NCI-H460 (cell line): ENCODE measurements around the gene FSD1L. TPM values are rescaled to one million over a fixed set of nuclear protein-coding genes. Genes with fewer than 3 reads are reported as not detected.
"Not testable (repeated sequence)": the region's sequence is repeated elsewhere in the genome, so short reads cannot be mapped to it uniquely, and the experiment has no call there.

Source experiments
- DNase-seq: peaks from one replicate; pipeline ENCODE4 v3.0.0-alpha.2; 2016; ENCODE audit warnings: low read depth; ENCODE audit errors: extremely low read depth
- total RNA-seq: library from RNA; depleted of rRNA; stranded (reverse); fragments of >200 nt; shearing (Covaris generic); gene quantifications from 2 replicates; pipeline ENCODE4 v1.2.3, GENCODE V29; 2014

The FSD1L gene
- total RNA-seq, 1 experiment from 2014 or later, result 6.2 TPM

- no peak for DNase-seq
These were observed 32.0 kb downstream of the FSD1L start for GRCh38 chr9:105479846-105480245.

GRCh38 chr9:105483618-105484017 lies 35.8 kb downstream of the FSD1L start:
- no peak for DNase-seq

GRCh38 chr9:105484226-105484625 lies 36.4 kb downstream of the FSD1L start:
- DNase-seq, result no peak

GRCh38 chr9:105485131-105485530 lies 37.3 kb downstream of the FSD1L start:
- DNase-seq, result no peak

- no peak for DNase-seq
These were observed 49.0 kb downstream of the FSD1L start for GRCh38 chr9:105496826-105497225.

GRCh38 chr9:105497704-105498103 lies 49.9 kb downstream of the FSD1L start:
- no peak for DNase-seq

GRCh38 chr9:105500108-105500766 lies 52.4 kb downstream of the FSD1L start:
- DNase-seq, result no peak

- DNase-seq, result no peak
These were observed 53.6 kb downstream of the FSD1L start for GRCh38 chr9:105501414-105501813.

GRCh38 chr9:105502276-105502675 lies 54.4 kb downstream of the FSD1L start:
- DNase-seq, result no peak

- peak; percentile 19 for DNase-seq
These were observed 56.0 kb downstream of the FSD1L start for GRCh38 chr9:105503881-105504280.

- no peak for DNase-seq
These were observed 59.4 kb downstream of the FSD1L start for GRCh38 chr9:105507096-105507790.

GRCh38 chr9:105508530-105508929 lies 60.7 kb downstream of the FSD1L start:
- no peak for DNase-seq

GRCh38 chr9:105510024-105510423 lies 62.2 kb downstream of the FSD1L start:
- no peak for DNase-seq

- DNase-seq, result no peak
These were observed 63.6 kb downstream of the FSD1L start for GRCh38 chr9:105511446-105511845.

- no peak for DNase-seq
These were observed 68.1 kb downstream of the FSD1L start for GRCh38 chr9:105515811-105516413.

GRCh38 chr9:105519710-105520369 lies 72.0 kb downstream of the FSD1L start:
- not testable (repeated sequence) for DNase-seq

- DNase-seq, result not testable (repeated sequence)
These were observed 73.2 kb downstream of the FSD1L start for GRCh38 chr9:105520992-105521391.

GRCh38 chr9:105522618-105523385 lies 75.0 kb downstream of the FSD1L start:
- DNase-seq, result not testable (repeated sequence)

- DNase-seq, result no peak
These were observed 83.7 kb downstream of the FSD1L start for GRCh38 chr9:105531530-105531929.

- DNase-seq, result no peak
These were observed 88.3 kb downstream of the FSD1L start for GRCh38 chr9:105535920-105536668.
